HS-27A (cell line): Measurements from ENCODE around the gene PNCK.

Experiments
- DNase-seq: peaks from one replicate; pipeline ENCODE4 v3.0.0-alpha.2; 2012; ENCODE audit warnings: low read depth, missing footprints

PNCK gene

GRCh38 chrX:153626863-153627674 is 46.5 kb downstream of the PNCK start:
- DNase-seq, result no peak

DNA sequence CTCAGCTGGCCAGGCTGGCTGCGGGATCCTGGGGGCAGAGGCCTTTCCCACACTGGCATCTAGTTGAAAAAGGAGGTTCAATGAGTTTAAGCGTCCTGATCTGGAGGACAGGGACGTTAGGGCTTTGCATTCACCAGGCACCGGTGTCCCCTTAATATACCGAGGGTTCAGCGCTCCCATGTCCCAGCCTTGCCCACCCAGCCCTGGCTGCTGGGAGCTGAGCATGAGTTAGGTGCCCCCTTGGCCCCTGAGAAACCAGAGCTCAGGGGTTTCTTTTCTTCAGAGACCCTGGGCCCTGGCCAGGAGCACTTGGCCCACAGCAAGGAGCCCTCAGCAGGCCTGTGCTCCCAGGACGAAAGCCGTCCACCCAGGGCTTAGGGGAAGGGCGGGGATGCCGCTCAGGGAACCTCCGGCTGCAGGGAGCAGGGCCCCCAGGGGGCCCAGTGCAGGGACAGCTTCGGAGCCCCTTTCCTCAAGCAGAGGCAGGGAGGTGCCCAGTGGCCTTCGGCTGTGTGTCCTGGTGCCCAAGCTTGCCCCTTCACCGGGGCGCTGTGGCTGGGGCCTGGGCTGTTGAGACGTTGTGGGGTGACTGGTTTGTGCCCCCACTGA is 47.5 kb downstream of the PNCK start:
- DNase-seq, result no peak

DNA sequence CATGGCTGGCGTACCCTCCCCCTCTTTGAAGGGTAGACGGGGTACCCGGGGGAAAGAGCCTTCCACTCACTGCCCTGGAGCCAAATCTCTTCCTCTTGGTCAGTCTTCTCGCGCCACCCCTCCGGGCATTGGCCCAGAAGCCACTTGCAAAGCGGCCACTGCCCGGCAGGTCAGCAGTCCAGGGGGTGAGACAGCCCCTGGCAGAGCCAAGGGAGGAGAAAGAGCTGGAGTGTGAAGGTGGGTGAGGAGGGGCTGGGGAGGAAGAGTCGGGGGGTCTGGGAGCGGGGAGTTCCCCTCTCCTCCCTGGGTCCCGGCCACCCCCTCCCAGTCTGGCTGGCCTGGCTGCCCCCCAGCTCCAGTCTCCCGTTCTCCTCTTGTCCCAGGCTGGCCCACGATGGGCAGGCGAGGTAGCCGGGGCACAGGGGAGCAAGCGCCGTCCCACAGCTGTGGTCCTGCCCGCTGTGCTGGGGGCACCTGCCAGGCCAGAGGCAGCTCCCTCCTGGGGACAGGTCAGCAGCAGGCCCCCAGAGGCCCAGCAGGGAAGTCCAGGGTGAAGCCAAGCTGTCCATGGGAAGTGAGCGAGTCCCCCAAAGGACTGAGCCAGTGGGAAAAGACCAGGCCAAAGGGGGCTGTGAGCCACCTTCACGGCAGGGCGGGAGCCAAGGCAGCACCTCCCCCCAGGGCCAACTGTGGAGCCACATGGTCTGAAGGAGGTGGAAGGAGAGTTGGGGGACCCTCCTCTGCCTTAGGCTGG is 48.2 kb downstream of the PNCK start:
- DNase-seq, result no peak

DNA sequence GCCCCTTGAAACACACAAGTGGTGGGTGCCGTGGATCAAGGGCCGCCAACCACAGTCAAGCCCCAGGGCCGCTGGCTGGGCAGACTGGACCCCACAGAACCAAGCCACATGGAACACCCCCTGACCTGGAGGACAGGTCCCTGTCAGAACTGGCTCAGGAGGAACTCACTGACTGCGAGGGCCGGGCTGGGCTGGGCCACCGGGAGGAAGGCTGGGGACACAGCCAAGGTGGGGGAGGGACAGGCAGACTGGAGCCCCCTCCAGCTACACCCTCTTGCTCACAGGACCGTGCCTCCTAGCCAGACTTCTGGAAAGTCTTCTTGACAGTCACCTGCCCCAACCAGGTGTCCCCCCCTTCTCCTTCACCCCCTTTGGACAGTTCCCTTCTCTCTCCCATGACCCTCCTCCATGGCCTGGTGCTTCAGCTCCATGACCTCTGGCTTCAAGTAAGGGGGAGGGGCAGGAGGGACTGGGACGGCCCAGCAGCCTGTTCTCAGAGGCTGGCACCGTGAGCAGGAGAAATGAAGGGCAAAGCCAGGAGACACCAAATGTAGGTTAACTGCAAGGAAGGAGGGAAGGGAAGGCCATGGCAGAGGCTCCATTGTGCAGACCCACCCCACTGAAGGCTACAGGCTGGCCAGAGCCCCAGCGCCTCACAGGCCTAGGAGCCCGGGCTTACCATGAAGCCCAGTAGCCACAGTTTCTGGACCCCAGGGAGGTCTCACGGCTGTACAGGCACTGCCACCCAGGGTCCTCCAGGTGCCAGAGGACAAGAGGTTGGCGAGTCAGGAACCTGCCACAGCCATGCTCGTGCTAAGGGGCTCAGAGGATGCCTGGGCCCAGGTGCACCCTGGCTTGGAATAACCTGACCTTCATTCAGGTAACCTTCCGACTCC is 49.2 kb downstream of the PNCK start:
- no peak for DNase-seq

DNA sequence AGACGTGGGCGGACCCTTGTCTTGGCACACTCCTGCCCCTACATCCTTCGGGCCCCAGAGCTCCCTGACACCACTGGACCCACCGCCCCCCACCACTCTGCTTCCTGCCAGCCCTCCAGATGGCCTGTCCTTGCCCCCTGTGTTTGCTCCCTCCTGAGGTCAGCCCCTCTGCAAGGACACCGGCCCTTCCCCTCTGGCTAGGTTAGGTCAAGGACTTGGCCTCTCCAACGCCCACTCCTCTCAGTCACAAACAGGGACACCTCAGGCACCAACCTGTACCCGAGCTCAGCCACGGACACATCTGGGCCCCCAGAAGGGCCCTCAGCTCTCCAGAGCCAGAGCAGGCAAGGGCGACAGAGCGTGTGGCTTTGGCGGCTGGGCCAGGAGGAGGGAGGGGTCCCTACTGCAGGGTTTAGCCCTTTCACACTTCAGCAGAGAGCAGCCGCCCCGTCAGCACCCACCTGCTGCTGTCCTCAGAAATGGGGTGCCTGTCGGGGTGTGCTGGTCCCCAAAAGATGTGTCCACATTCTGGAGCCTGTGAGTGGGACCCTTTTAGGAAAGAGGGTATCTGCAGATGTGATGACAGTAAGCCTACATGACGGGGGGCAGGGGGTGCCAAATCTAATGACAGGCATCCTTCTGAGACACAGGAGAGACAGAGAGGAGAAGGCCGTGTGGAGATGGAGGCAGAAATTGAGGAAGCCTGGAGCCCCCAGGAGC is 50.1 kb downstream of the PNCK start:
- no peak for DNase-seq

- DNase-seq, result no peak
Measured at GRCh38 chrX:153622661-153623309, 50.8 kb downstream of the PNCK start.

DNA sequence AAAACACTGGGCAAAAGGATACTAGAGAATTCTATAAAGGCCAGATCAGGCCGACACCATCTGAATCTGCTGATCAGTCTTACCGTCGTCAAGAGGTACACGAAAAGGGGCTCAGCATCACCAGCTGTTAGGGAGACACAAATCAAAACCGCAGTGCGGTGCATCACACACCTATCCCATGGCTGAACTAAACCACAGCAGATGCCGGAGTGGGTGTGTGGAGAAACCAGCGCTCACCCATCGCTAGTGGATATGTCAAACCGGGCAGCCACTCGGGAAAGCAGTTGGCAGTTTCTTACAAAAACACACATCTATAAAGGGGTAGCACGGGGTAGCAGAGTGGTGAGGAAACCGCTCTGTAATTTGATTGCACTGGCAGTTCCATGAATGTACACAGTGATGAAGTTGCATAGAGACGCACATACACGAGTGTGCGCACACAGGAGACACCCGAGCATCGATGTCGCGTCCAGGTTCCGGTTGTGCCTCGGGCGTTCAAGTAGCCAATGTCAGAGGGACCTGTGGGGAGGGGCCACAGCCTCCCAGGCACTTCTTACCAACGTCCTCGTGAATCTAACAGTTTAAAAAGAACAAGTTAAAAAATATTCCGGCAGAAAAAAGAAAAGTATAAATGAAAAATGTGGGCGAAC is 51.5 kb downstream of the PNCK start:
- no peak for DNase-seq

- no peak for DNase-seq
Measured at GRCh38 chrX:153620576-153620975, 53.0 kb downstream of the PNCK start.
